Stimulated activated CD8-positive, alpha-beta memory T cell treated with anti-CD3 and anti-CD28 coated beads, Interleukin-15, amount 100 ng/mL, for 24 hours (primary cell): ENCODE measurements around the gene TMEM141.
A peak's percentile ranks its signal among the peaks of the same experiment; 100 is the strongest.

Experiments
- DNase-seq: peaks from one replicate; pipeline ENCODE4 v3.0.0-alpha.2; 2020; ENCODE audit warnings: low read depth

TMEM141 gene

GRCh38 chr9:136790640-136791515, at the start of gene TMEM141:
TSS of gene TMEM141 (plus strand) at chr9:136791344. CDS start at chr9:136791371, 27 bp downstream.
- DNase-seq = peak; percentile 98

GRCh38 chr9:136741883-136742571, 49.1 kb upstream of the TMEM141 start:
- no peak for DNase-seq

- DNase-seq = no peak
Measured at GRCh38 chr9:136742591-136743391, 48.4 kb upstream of the TMEM141 start, which contains the start of gene LCN10. TSS of gene LCN10 (minus strand) at chr9:136742940. CDS start at chr9:136742903, 37 bp downstream.

GRCh38 chr9:136743639-136744211, 47.4 kb upstream of the TMEM141 start:
- no peak for DNase-seq

GRCh38 chr9:136744773-136745172, 46.4 kb upstream of the TMEM141 start:
- DNase-seq = no peak

GRCh38 chr9:136745389-136746154, 45.6 kb upstream of the TMEM141 start:
- DNase-seq = no peak

GRCh38 chr9:136746155-136746490, 45.0 kb upstream of the TMEM141 start:
- no peak for DNase-seq

- no peak for DNase-seq
Measured at GRCh38 chr9:136746621-136747020, 44.5 kb upstream of the TMEM141 start.

GRCh38 chr9:136747161-136748060, 43.7 kb upstream of the TMEM141 start:
- DNase-seq = no peak

GRCh38 chr9:136748201-136748600, 42.9 kb upstream of the TMEM141 start, which contains the start of gene LCN6:
TSS of gene LCN6 (minus strand) at chr9:136748525. CDS start at chr9:136748483, 42 bp downstream.
- DNase-seq = no peak

- no peak for DNase-seq
Measured at GRCh38 chr9:136748666-136749611, 42.2 kb upstream of the TMEM141 start.

- no peak for DNase-seq
Measured at GRCh38 chr9:136750526-136750925, 40.6 kb upstream of the TMEM141 start.

GRCh38 chr9:136751244-136751643, 39.9 kb upstream of the TMEM141 start:
- no peak for DNase-seq

GRCh38 chr9:136751814-136752213, 39.3 kb upstream of the TMEM141 start:
- DNase-seq = no peak

GRCh38 chr9:136753371-136754058, 37.6 kb upstream of the TMEM141 start:
- DNase-seq = no peak

- no peak for DNase-seq
Measured at GRCh38 chr9:136754059-136754572, 37.0 kb upstream of the TMEM141 start.

- no peak for DNase-seq
Measured at GRCh38 chr9:136754626-136755301, 36.4 kb upstream of the TMEM141 start.
